Cardiac fibroblast (primary cell): ENCODE results near the gene DYTN.

Experiments used
- DNase-seq, 2 donors: peaks; one replicate each; pipeline versions ENCODE4 v3.0.0 to v3.0.0-alpha.2; 2010; ENCODE audit warnings: low read depth in 2 of 2
- H3K4me3 ChIP-seq, 2 donors: replicated peaks in 1 of 2; 1 replicate in 1 of 2; 2 replicates in 1 of 2; pipeline ENCODE4 v1.5.1; 2011; ENCODE audit warnings: low read depth in 2 of 2, low read length in 2 of 2, mild to moderate bottlenecking in 2 of 2, moderate library complexity in 1 of 2
- CTCF ChIP-seq: IDR thresholded peaks from one replicate; pipeline ENCODE4 v1.5.1; 2011; ENCODE audit warnings: low read depth, mild to moderate bottlenecking, low read length, inconsistent platforms

The DYTN gene

GRCh38 chr2:206610451-206610850, 107.7 kb downstream of the DYTN start:
- no peak for TF ChIP-seq CTCF
- no peak overlapping the region for H3K4me3 ChIP-seq
- DNase-seq = no peak

- no peak for DNase-seq
- H3K4me3 ChIP-seq = no peak overlapping the region
- no peak for TF ChIP-seq CTCF
Observed at GRCh38 chr2:206603243-206603642, 115.0 kb downstream of the DYTN start.
